ENCODE measurements around the gene RSRC1.

RSRC1 gene

GRCh38 chr3:158260392-158260791 is 150.5 kb downstream of the RSRC1 start:
- DNase-seq (ENCODE audit: insufficient read length, low spot score) (no peak), FAIRE-seq (no peak)
- TF ChIP-seq CTCF (IDR thresholded peaks at IDR 0.05; ENCODE audit: insufficient read depth, missing control alignments) = no peak

GRCh38 chr3:158261371-158261991 is 151.6 kb downstream of the RSRC1 start:
- FAIRE-seq (no peak), DNase-seq (ENCODE audit: insufficient read length, low spot score) (no peak)
- TF ChIP-seq CTCF (IDR thresholded peaks at IDR 0.05; ENCODE audit: insufficient read depth, missing control alignments) = no peak

- TF ChIP-seq CTCF (IDR thresholded peaks at IDR 0.05; ENCODE audit: insufficient read depth, missing control alignments) = no peak
- DNase-seq (ENCODE audit: insufficient read length, low spot score) (no peak), FAIRE-seq (no peak)
Observed at GRCh38 chr3:158264894-158265293, 155.0 kb downstream of the RSRC1 start.

- DNase-seq (ENCODE audit: insufficient read length, low spot score) (no peak), FAIRE-seq (no peak)
- TF ChIP-seq CTCF (IDR thresholded peaks at IDR 0.05; ENCODE audit: insufficient read depth, missing control alignments) = no peak
Observed at GRCh38 chr3:158267015-158267414, 157.1 kb downstream of the RSRC1 start.

DNA sequence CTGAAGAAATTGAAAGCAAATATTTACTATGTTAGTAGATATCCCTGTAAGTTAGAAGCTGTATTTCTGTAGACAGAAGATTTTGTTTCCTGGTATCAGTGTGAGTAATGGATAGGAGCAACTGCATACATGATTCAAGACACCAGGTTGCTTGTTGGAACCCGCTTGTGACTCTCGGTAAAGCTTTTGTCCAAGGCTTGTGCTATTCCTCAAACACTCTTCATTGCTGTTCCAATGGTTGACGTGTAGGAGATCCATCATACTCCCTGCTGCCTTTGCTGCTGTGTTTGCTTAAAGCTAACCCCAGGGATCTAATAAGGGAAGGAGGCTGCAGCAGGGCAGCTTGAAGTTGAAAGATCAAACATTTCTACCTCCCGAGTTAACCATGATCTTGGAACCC is 160.1 kb downstream of the RSRC1 start:
- DNase-seq (ENCODE audit: insufficient read length, low spot score) = no peak
- peak; percentile 21 for FAIRE-seq

DNA sequence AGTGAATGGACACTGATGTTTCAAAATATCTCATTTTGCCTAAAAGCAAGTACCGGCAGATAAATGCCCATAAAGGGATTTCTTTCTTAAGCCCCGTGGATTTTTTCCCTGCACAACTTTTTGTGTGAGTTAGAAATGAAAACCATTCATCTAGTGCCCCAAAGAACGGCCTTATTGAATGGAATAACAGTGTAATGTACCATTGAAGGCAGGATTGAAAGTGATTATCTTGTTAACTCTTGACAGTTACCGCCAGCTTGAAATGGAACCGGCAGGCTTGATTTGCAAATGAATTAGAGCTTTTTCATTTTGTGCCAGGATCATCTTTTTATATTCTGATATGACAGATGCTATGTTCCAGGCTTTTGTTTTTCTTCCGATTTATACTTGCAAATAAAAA is 162.2 kb downstream of the RSRC1 start:
- no peak for FAIRE-seq
- no peak for DNase-seq (ENCODE audit: insufficient read length, low spot score)

More for the DNA sequence above, 160.1 kb downstream of the RSRC1 start:
- TF ChIP-seq CTCF (IDR thresholded peaks at IDR 0.05; ENCODE audit: insufficient read depth, missing control alignments) = no peak

More for the DNA sequence above, 162.2 kb downstream of the RSRC1 start:
- no peak for TF ChIP-seq CTCF (IDR thresholded peaks at IDR 0.05; ENCODE audit: insufficient read depth, missing control alignments)
